Retinal pigment epithelial cell (primary cell): ENCODE results near the gene PDCD6IP.

Source experiments
- DNase-seq: peaks from one replicate; pipeline ENCODE4 v3.0.0-alpha.2; 2010; ENCODE audit warnings: low read depth
- H3K4me3 ChIP-seq: 2 replicates; pipeline ENCODE4 v1.5.1; 2011; ENCODE audit warnings: mild to moderate bottlenecking, low read length, control low read depth, moderate library complexity
- TF ChIP-seq, protein P1 (sequence below): conservative IDR thresholded peaks from 2 replicates; pipeline ENCODE4 v1.5.1; 2011; ENCODE audit warnings: low read depth, low read length, control low read depth, inconsistent platforms

Gene PDCD6IP

GRCh38 chr3:33810545-33810944 lies 12.1 kb downstream of the PDCD6IP start:
- no peak overlapping the region for H3K4me3 ChIP-seq
- TF ChIP-seq, protein P1, sequence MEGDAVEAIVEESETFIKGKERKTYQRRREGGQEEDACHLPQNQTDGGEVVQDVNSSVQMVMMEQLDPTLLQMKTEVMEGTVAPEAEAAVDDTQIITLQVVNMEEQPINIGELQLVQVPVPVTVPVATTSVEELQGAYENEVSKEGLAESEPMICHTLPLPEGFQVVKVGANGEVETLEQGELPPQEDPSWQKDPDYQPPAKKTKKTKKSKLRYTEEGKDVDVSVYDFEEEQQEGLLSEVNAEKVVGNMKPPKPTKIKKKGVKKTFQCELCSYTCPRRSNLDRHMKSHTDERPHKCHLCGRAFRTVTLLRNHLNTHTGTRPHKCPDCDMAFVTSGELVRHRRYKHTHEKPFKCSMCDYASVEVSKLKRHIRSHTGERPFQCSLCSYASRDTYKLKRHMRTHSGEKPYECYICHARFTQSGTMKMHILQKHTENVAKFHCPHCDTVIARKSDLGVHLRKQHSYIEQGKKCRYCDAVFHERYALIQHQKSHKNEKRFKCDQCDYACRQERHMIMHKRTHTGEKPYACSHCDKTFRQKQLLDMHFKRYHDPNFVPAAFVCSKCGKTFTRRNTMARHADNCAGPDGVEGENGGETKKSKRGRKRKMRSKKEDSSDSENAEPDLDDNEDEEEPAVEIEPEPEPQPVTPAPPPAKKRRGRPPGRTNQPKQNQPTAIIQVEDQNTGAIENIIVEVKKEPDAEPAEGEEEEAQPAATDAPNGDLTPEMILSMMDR: no peak
- no peak for DNase-seq

GRCh38 chr3:33821989-33822388 lies 23.6 kb downstream of the PDCD6IP start:
- no peak for DNase-seq
- TF ChIP-seq, protein P1: no peak
- H3K4me3 ChIP-seq: no peak overlapping the region

DNA sequence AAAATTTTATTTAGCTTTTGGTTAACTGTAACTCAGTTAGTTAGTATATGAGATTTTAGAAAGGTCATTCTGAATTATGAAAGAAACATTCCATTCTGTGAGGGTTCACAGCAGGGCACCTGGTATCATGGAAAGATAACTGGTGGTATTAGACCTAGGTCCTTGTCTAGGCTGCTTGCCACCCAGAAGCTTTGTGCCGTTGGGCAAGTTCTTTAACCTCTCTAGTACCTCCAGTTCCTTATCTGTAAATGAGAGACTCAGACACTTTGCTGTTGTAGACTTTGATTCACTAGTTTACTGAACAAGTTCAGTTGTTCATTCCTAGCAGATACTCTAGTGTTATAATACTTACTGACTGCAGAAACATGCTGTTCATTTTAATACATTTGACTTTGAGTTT lies 25.4 kb downstream of the PDCD6IP start:
- TF ChIP-seq, protein P1: no peak
- DNase-seq: no peak
- no peak overlapping the region for H3K4me3 ChIP-seq

DNA sequence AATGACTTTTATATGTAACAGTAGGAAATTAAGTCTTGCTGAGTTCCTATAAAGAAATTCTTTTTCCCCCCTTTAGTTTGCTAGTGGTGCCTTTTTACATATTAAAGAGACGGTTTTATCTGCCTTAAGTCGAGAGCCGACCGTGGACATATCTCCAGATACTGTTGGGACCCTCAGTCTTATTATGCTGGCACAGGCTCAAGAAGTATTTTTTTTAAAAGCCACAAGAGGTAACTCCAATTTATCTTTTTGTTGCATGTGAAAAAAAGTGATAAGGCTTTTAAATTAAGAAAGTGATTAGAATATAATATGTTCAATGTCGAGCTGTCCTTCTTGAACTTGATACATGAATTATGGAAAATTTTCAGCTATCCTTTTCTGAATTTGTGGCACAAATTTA lies 26.7 kb downstream of the PDCD6IP start:
- no peak overlapping the region for H3K4me3 ChIP-seq
- no peak for DNase-seq
- TF ChIP-seq, protein P1: no peak

- H3K4me3 ChIP-seq: no peak overlapping the region
- DNase-seq: no peak
- TF ChIP-seq, protein P1: no peak
These were observed 27.8 kb downstream of the PDCD6IP start for GRCh38 chr3:33826206-33826605.

- no peak for DNase-seq
These were observed 28.3 kb downstream of the PDCD6IP start for GRCh38 chr3:33826688-33827087.

DNA sequence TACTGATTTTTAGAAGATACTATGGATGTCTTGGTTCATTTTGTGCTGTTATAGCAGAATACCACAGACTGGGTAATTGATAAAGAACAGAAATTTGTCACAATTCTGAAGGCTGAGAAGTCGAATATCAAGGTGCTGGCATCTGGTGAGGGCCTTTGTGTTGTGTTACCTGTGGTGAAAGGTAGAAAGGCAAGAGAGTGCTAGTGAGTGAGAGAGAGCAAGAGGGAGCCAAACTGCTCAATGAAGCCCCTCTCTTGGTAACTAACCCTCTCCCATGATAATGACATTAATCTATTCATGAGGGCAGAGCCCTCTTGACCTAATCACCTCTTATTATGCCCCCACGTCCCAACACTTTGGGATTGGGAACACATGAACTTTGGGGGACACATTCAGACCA lies 31.3 kb downstream of the PDCD6IP start:
- no peak overlapping the region for H3K4me3 ChIP-seq
- TF ChIP-seq, protein P1: no peak

More at GRCh38 chr3:33826688-33827087, 28.3 kb downstream of the PDCD6IP start:
- TF ChIP-seq, protein P1: no peak
- no peak overlapping the region for H3K4me3 ChIP-seq

More for the DNA sequence above, 31.3 kb downstream of the PDCD6IP start:
- DNase-seq: no peak
